ENCODE data around the gene YWHAQ. TPM values are rescaled to one million over a fixed set of nuclear protein-coding genes. Genes with fewer than 3 reads are reported as not detected.

Gene YWHAQ
- total RNA-seq, 2 donors from 2014 or later: 118 to 207 TPM

DNA sequence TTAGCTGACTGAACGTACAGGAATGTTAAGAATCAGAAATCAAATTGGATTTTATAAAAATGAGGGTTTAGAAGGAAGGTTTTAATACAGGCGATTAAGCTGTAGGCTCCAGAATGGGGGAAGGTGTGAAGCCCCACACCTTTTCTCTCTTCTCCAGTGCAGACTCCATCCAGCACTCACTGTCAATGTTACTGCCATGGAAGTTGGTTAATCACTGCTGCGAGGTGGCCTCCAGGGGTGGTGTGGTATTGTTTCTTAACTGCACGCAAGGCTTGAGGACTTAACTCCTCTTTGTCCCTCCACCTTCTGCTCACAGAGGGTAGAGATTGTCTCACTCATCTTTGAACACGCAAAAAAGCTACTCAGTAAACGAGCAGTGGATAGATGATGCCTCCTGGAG is 26.9 kb upstream of the YWHAQ start:
- no peak for ATAC-seq
- no peak for DNase-seq
- intact Hi-C loops (cut with DNase I): no loop called here

GRCh38 chr2:9657083-9657482 is 26.3 kb upstream of the YWHAQ start:
- ATAC-seq (no peak), DNase-seq (no peak)
- intact Hi-C loops (cut with DNase I): no loop called here

GRCh38 chr2:9656270-9656766 is 25.5 kb upstream of the YWHAQ start:
- DNase-seq (no peak), ATAC-seq (no peak)
- intact Hi-C loops (cut with DNase I): no loop called here

DNA sequence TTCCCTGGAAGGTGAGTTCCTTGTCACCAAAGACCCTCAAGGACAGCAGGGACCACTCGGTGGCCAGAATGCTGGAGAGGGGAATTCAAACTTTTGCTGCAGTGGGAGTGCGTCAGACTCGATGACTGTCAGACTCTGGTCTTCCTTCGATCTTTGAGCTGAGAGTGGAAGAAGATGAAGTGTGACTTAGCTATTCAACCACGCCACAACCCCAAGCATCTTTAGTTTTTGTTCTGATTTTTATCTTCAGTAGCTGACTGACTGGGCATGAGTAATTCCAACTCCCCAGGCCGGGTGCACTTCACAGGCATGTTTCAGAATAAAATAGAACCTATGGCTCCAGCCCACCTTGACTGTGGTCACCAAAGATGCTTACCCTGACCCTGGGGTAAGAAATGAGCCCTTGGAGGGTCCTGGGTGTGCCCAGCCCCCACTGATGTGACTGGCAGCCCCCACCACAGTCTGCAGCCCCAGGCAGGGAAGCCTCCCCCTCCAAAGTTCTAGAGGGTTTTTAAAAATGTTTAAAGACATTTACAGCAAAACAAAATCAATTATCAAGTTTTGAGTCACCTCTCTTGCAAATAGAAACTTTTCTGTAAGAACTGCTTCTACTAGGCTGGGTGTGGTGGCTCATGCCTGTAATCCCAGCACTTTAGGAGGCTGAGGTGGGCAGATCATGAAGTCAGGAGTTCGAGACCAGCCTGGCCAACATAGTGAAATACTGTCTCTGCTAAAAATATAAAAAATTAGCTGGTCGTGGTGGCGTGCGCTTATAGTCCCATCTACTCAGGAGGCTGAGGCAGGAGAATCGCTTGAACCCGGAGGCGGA is 24.9 kb upstream of the YWHAQ start:
- intact Hi-C loops (cut with DNase I): no loop called here
- ATAC-seq (no peak), DNase-seq (no peak)

GRCh38 chr2:9654452-9655100 is 23.8 kb upstream of the YWHAQ start:
- intact Hi-C loops (cut with DNase I): no loop called here
- no peak for ATAC-seq
- no peak for DNase-seq

- DNase-seq: no peak
- no peak for ATAC-seq
- intact Hi-C loops (cut with DNase I): no loop called here
Observed at GRCh38 chr2:9653485-9654271, 22.9 kb upstream of the YWHAQ start.

- intact Hi-C loops (cut with DNase I): no loop called here
- no peak for ATAC-seq
- no peak for DNase-seq
Observed at GRCh38 chr2:9652898-9653479, 22.2 kb upstream of the YWHAQ start.

DNA sequence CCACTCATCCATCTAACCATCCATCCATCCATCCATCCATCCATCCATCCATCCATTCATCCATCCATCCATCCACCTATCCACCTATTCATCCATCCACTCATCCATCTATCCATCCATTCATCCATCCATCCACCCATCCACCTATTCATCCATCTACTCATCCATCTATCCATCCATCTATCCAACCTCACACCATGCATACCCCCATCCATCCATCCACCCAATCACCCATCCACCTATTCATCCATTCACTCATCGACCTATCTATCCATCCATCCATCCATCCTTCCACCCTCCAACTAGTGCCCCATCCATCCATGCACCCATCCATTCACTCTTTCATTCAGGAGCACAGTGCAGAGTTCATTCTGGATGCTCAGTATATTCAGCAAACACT is 21.5 kb upstream of the YWHAQ start:
- DNase-seq (no peak), ATAC-seq (no peak)
- intact Hi-C loops (cut with DNase I): no loop called here

DNA sequence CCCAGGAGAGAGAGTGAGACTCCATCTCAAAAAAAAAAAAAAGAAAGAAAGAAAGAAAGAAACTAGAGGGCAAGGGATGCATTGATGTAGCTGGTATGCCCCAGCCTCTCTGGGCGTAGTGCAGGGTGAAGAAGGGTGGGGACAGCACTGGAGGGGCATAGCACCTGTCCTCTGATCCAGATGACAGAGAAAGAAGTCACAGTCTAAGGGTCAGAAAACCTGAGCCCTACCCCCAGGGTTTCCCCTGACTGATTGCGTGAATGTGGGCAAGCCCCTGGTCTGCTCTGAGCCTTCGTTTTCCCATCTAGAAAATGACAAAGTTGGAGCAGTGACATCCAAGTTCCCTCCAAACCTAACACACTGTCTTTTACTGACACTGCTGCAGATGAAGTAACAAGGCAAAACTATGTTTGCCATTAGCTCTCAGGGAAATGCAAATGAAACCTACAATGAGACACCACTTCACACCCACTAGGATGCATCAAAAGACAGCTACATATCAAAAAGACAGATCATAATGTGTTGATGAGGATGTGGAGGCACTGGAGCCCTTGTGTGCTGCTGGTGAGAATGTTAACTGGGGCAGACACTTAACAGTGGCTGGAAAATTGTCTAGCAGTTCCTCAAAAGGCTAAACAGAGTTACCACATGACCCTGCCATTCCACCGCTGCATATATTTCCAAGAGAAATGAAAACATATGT is 19.5 kb upstream of the YWHAQ start:
- ATAC-seq: no peak
- intact Hi-C loops (cut with DNase I): no loop called here
- DNase-seq: no peak

- ATAC-seq (no peak), DNase-seq (no peak)
- intact Hi-C loops (cut with DNase I): no loop called here
Observed at GRCh38 chr2:9649261-9649660, 18.5 kb upstream of the YWHAQ start.

DNA sequence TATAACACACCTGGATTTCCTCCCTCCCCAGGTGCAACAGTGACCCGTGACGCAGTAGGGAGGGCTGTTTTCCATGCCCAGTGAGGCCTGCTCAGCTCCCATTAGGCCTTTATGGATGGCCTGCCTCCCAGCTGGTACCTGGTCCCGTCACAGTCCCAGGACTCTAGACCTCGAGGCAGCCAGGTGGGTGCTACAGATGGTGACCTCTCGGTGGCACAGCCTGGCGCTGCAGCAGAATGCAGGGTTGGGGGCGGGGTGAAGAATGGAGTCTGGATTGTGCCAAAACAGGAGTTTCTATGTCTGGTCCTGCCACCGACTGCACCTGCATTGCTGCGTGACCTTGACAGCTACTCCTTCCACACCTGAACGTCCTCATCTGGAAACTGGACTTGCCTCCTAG is 18.0 kb upstream of the YWHAQ start:
- intact Hi-C loops (cut with DNase I): no loop called here
- no peak for ATAC-seq
- DNase-seq: no peak

DNA sequence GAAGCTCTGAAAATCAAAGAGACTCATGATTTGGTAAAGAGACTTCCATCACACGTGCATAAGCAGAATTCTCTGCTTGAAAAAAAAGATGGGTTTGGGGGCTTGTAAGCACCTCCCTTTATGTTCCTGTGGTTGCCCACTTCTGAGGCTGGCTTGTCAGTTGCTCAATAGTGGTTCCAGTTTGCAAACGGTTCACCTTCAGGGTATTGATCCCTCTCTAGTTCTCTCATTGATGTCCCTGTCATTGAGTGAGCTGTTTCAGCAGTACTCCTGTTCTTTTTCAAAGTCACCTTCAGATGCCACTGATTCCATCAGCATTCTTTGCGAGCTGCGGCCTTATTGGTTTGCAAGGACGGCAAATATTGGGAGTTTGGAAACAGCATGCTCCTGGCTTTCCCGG is 17.1 kb upstream of the YWHAQ start:
- intact Hi-C loops (cut with DNase I): no loop called here
- ATAC-seq: no peak
- no peak for DNase-seq

GRCh38 chr2:9646196-9647030 is 15.6 kb upstream of the YWHAQ start:
- ATAC-seq (no peak), DNase-seq (no peak)
- intact Hi-C loops (cut with DNase I): no loop called here

DNA sequence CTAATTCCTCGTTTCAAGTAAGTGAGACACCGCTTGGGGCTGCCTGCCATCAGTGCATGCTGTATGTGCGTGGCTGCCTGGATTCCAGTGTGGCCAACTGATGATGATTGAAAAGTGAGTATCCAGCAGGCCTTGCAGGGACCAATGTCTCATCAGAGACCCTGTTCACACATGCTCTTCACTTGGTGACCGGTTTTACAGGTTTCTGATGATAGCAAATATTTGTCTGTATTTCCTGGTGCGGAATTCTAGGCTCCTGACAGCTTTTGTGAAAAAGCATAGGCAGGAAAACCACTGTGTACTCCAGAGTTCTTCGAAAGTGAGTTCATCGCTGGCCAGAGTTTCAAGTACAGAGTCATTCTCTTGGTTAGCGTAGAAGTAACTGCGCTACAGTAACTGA is 13.8 kb upstream of the YWHAQ start:
- intact Hi-C loops (cut with DNase I): no loop called here
- no peak for ATAC-seq
- no peak for DNase-seq

DNA sequence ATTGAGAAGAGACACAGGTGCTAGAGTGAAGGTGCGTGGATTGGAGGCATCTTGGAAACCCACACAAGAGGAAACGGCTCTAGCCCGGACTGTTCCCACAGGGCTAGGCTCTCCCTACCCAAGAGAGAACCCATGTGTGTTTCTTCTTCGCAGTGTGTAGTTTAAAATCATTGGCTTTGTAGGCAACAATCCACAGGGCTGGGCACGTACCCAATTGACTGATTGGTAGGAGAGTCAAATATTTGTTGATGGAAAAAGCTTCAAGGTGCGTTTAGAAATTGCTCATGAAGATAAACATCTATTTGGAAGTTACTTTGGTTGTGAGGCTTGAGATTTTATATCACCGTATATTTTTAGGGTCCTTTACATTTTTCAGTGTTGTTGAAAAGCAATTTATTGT is 13.2 kb upstream of the YWHAQ start:
- DNase-seq: no peak
- intact Hi-C loops (cut with DNase I): no loop called here

GRCh38 chr2:9641641-9642040 is 10.8 kb upstream of the YWHAQ start:
- intact Hi-C loops (cut with DNase I): no loop called here
- no peak for ATAC-seq
- DNase-seq: no peak

More for the DNA sequence above, 13.2 kb upstream of the YWHAQ start:
- ATAC-seq: no peak

- intact Hi-C loops (cut with DNase I): no loop called here
- DNase-seq: no peak
- ATAC-seq: no peak
Observed at GRCh38 chr2:9640403-9641104, 9.8 kb upstream of the YWHAQ start.

All from left cardiac atrium (tissue), 4 donors.